HepG2 (cell line): Measurements from ENCODE around the gene VAPA. TPM values are rescaled to one million over a fixed set of nuclear protein-coding genes. Genes with fewer than 3 reads are reported as not detected.

Experiments
- ATAC-seq: fragments of 200-7000 bp; cut with Tn5 transposase; 3 replicates; pipeline ENCODE4 v1.9.1; 2020; ENCODE audit warnings: mild to moderate bottlenecking, moderate library complexity
- BruUV-seq: library from RNA; stranded (reverse); fragments of 400-500 nt; replicated peaks from 2 replicates; lab custom pipeline; 2021; lab: Mats Ljungman, UMichigan
- CTCF ChIA-PET: fragments of 300-600 bp; formaldehyde crosslinking; extraction: SDS; loops from one replicate; lab custom pipeline; 2021; ENCODE audit warnings: low total read pairs, inconsistent platforms, low intra/inter-chr PET ratio; lab: Yijun Ruan, JAX
- POLR2A ChIA-PET: fragments of 350-600 bp; sonication (Branson Sonifier 250); formaldehyde crosslinking; loops from one replicate; lab custom pipeline; 2020; ENCODE audit warnings: antibody characterized with exemption, inconsistent platforms; lab: Yijun Ruan, JAX
- DNase-seq: peaks from one replicate; pipeline ENCODE4 v3.0.0-alpha.2; 2015; ENCODE audit warnings: low spot score
- FAIRE-seq: peaks from 3 replicates; lab custom pipeline; 2011; peaks lifted over from hg19 to GRCh38; lab: Jason Lieb, UNC
- H2AFZ ChIP-seq: one replicate; pipeline ENCODE4 v1.6.1; 2011; ENCODE audit warnings: low read length, inconsistent platforms
- H3K27ac ChIP-seq: fragments of 300-600 bp; 3 replicates; pipeline ENCODE4 v1.8.0; 2011; ENCODE audit warnings: mixed run types, mild to moderate bottlenecking, mixed read lengths, low read length, inconsistent platforms; ENCODE audit not compliant: insufficient read depth; ENCODE audit errors: extremely low read length
- H3K27me3 ChIP-seq, 2 experiments: fragments of 200-600 bp in 1 of 2; 2 replicates in 1 of 2; 3 replicates in 1 of 2; pipeline versions ENCODE4 v1.6.0 to v1.8.0; 2011; ENCODE audit warnings: low read length in 2 of 2, mild to moderate bottlenecking in 2 of 2, moderate library complexity in 2 of 2, inconsistent platforms in 1 of 2; ENCODE audit not compliant: insufficient read depth in 2 of 2, control insufficient read depth in 1 of 2
- H3K36me3 ChIP-seq, 2 experiments: fragments of 200-600 bp in 1 of 2; replicated peaks in 1 of 2; 2 replicates in 1 of 2; 3 replicates in 1 of 2; pipeline versions ENCODE4 v1.5.1 to v1.8.0; 2011; ENCODE audit warnings: low read length in 2 of 2, inconsistent platforms in 1 of 2; ENCODE audit not compliant: insufficient read depth in 2 of 2, control insufficient read depth in 1 of 2
- H3K4me1 ChIP-seq: 2 replicates; pipeline ENCODE4 v1.5.1; 2012; ENCODE audit warnings: low read length, inconsistent platforms; ENCODE audit not compliant: insufficient read depth
- H3K4me2 ChIP-seq: 2 replicates; pipeline ENCODE4 v1.6.0; 2011; ENCODE audit warnings: low read depth, low read length, inconsistent platforms
- H3K4me3 ChIP-seq, 3 experiments: fragments of 200-600 bp in 1 of 3; sonication (generic), shearing (Covaris generic) in 1 of 3; replicated peaks in 1 of 3; 2 replicates each; pipeline ENCODE4 v1.5.1; 2011 to 2016; ENCODE audit warnings: low read length in 3 of 3, inconsistent platforms in 2 of 3, low read depth in 2 of 3, mild to moderate bottlenecking in 2 of 3, control low read depth in 1 of 3, mixed read lengths in 1 of 3; ENCODE audit not compliant: insufficient read depth in 1 of 3
- H3K79me2 ChIP-seq: one replicate; pipeline ENCODE4 v1.6.1; 2011; ENCODE audit warnings: low read length, inconsistent platforms; ENCODE audit not compliant: insufficient read depth
- H3K9ac ChIP-seq: 2 replicates; pipeline ENCODE4 v1.6.0; 2011; ENCODE audit warnings: mild to moderate bottlenecking, low read depth, low read length, inconsistent platforms; ENCODE audit not compliant: insufficient read depth
- H3K9me3 ChIP-seq: 2 replicates; pipeline ENCODE4 v1.5.1; 2012; ENCODE audit warnings: mild to moderate bottlenecking, low read length
- H4K20me1 ChIP-seq: 2 replicates; pipeline ENCODE4 v1.6.0; 2011; ENCODE audit warnings: inconsistent platforms, mild to moderate bottlenecking, low read length, moderate library complexity; ENCODE audit not compliant: insufficient read depth
- BRF2 ChIP-seq: sonication (generic); formaldehyde crosslinking; IDR thresholded peaks from 2 replicates; pipeline ENCODE4 v1.8.1; 2022; ENCODE audit warnings: mild to moderate bottlenecking, missing genetic modification reagents
- ERF ChIP-seq: IDR thresholded peaks from 2 replicates; pipeline ENCODE4 v1.6.1; 2018; ENCODE audit warnings: missing biosample characterization, missing genetic modification reagents
- PREB ChIP-seq: sonication (generic); formaldehyde crosslinking; IDR thresholded peaks from 2 replicates; pipeline ENCODE4 v1.4.0; 2020; ENCODE audit warnings: missing genetic modification reagents
- TOE1 ChIP-seq: sonication (generic); formaldehyde crosslinking; IDR thresholded peaks from 2 replicates; pipeline ENCODE4 v1.4.0; 2020; ENCODE audit warnings: mild to moderate bottlenecking, missing genetic modification reagents
- ZBTB42 ChIP-seq: sonication (generic); formaldehyde crosslinking; IDR thresholded peaks from 2 replicates; pipeline ENCODE4 v1.5.0; 2020; ENCODE audit warnings: mild to moderate bottlenecking, missing genetic modification reagents
- ZNF124 ChIP-seq: sonication (generic); formaldehyde crosslinking; IDR thresholded peaks from 2 replicates; pipeline ENCODE4 v1.4.0; 2020; ENCODE audit warnings: missing genetic modification reagents
- WGBS: methylation state at CpG from one replicate; pipeline ENCODE4 v1.1.6; 2017; ENCODE audit warnings: low lambda C conversion rate; 5-methylcytosine and 5-hydroxymethylcytosine counted together
- in situ Hi-C: cut with HindIII; loops from 2 replicates; pipeline ENCODE4 v1.10.0; 2017; ENCODE audit warnings: low pct_unique_long_range_greater_than_20kb; ENCODE audit not compliant: extremely low pct_ligation_motif_present
- intact Hi-C: fragments of 100-400 bp; cut with micrococcal nuclease; formaldehyde crosslinking; loops from one replicate; pipeline ENCODE4 v1.10.0; 2022; ENCODE audit not compliant: unreplicated experiment
- polyA plus RNA-seq, 8 experiments: library from polyadenylated mRNA; depleted of rRNA in 3 of 8; stranded (reverse) in 7 of 8; unstranded in 1 of 8; fragments of >200 nt; fragmentation: Illumina TruSeq in 4 of 8; extraction: Trizol in 4 of 8; gene quantifications; 2 replicates each; pipeline versions ENCODE4 v1.2.1 to v1.2.3, GENCODE V29; 2011 to 2016; ENCODE audit warnings: low read depth in 4 of 8, missing spikeins in 1 of 8, mixed read lengths in 1 of 8; ENCODE audit not compliant: insufficient read depth in 1 of 8
- total RNA-seq, 5 experiments: library from RNA; depleted of rRNA; stranded (reverse); fragments of >200 nt; fragmentation: Illumina TruSeq; extraction: Trizol; gene quantifications; 2 replicates each; pipeline ENCODE4 v1.2.3, GENCODE V29; 2016; ENCODE audit warnings: low read depth in 1 of 5
- TF ChIP-seq, protein P1 (sequence below): sonication (generic); formaldehyde crosslinking; IDR thresholded peaks from 2 replicates; pipeline ENCODE4 v1.4.0; 2020; ENCODE audit warnings: missing genetic modification reagents; ENCODE audit errors: not compliant biosample characterization
- TF ChIP-seq, protein P2 (sequence below): sonication (generic); formaldehyde crosslinking; IDR thresholded peaks from 2 replicates; pipeline ENCODE4 v1.9.0; 2021; ENCODE audit warnings: missing genetic modification reagents, borderline replicate concordance

Gene VAPA
- total and polyA plus RNA-seq, 2 of the 13 experiments (the other 11 are each of a cell fraction or from before 2014, with no cell fraction given): 167 to 294 TPM

GRCh38 chr18:9901377-9901776 lies 12.4 kb upstream of the VAPA start:
- no peak overlapping the region for H3K27ac ChIP-seq

More at GRCh38 chr18:9901377-9901776, 12.4 kb upstream of the VAPA start:
- Histone ChIP-seq H3K9ac (no peak overlapping the region), H2AFZ (no peak overlapping the region), H3K4me2 (no peak overlapping the region), H3K4me1 (peaks cover 31% of the 10 kb centered on the region), H3K4me3 (no peak overlapping the region), H4K20me1 (no peaks in the 10 kb centered on the region), H3K79me2 (no peaks in the 10 kb centered on the region), H3K9me3 (no peaks in the 10 kb centered on the region), H3K27me3 (no peaks in the 10 kb centered on the region), H3K36me3 (no peaks in the 10 kb centered on the region)
- 65% methylated on average over 3 of the region's 3 CpGs for WGBS
- ChIA-PET CTCF (no interaction called here), POLR2A (interaction anchor here (2.1 kb wide), 1 partner anchor 12 kb away, joined by 6 read pairs; the partner anchor contains the start of gene VAPA)
- in situ Hi-C loops (no loop called here), intact Hi-C loops (no loop called here)
- FAIRE-seq (no peak), DNase-seq (no peak), ATAC-seq (no peak)
- TF ChIP-seq, protein P1, sequence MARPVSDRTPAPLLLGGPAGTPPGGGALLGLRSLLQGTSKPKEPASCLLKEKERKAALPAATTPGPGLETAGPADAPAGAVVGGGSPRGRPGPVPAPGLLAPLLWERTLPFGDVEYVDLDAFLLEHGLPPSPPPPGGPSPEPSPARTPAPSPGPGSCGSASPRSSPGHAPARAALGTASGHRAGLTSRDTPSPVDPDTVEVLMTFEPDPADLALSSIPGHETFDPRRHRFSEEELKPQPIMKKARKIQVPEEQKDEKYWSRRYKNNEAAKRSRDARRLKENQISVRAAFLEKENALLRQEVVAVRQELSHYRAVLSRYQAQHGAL (CRISPR knock-in tag): no peak
- TF ChIP-seq TOE1 (CRISPR knock-in tag) (no peak), BRF2 (no peak), ZNF124 (no peak), PREB (no peak), ZBTB42 (no peak), ERF (CRISPR knock-in tag) (no peak)
- TF ChIP-seq, protein P2, sequence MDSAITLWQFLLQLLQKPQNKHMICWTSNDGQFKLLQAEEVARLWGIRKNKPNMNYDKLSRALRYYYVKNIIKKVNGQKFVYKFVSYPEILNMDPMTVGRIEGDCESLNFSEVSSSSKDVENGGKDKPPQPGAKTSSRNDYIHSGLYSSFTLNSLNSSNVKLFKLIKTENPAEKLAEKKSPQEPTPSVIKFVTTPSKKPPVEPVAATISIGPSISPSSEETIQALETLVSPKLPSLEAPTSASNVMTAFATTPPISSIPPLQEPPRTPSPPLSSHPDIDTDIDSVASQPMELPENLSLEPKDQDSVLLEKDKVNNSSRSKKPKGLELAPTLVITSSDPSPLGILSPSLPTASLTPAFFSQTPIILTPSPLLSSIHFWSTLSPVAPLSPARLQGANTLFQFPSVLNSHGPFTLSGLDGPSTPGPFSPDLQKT (CRISPR knock-in tag): no peak
- BruUV-seq: no TSS peak
